RWPE2 (cell line): Measurements from ENCODE around the gene CCL1.

Source experiments
- ATAC-seq: fragments of 200-7000 bp; cut with Tn5 transposase; 3 replicates; pipeline ENCODE4 v1.9.1; 2021; ENCODE audit warnings: low read depth
- DNase-seq: peaks from one replicate; pipeline ENCODE4 v3.0.0-alpha.2; 2020; ENCODE audit warnings: low spot score
- H3K27ac ChIP-seq: fragments of 450-650 bp; 2 replicates; pipeline ENCODE4 v1.5.1; 2017; ENCODE audit warnings: mild to moderate bottlenecking; ENCODE audit not compliant: poor library complexity, severe bottlenecking
- H3K27me3 ChIP-seq: fragments of 250-450 bp; sonication (Bioruptor Pico); 2 replicates; pipeline ENCODE4 v1.5.1; 2021; ENCODE audit warnings: mild to moderate bottlenecking, moderate library complexity; ENCODE audit not compliant: insufficient read depth, poor library complexity, severe bottlenecking
- H3K36me3 ChIP-seq: fragments of 250-450 bp; sonication (Bioruptor Pico); 2 replicates; pipeline ENCODE4 v1.5.1; 2020; ENCODE audit warnings: low read depth, mild to moderate bottlenecking, moderate library complexity
- H3K4me1 ChIP-seq: fragments of 250-450 bp; sonication (Bioruptor Pico); 2 replicates; pipeline ENCODE4 v1.5.1; 2021; ENCODE audit warnings: mild to moderate bottlenecking, moderate library complexity; ENCODE audit not compliant: insufficient read depth, poor library complexity, severe bottlenecking
- H3K4me3 ChIP-seq: fragments of 250-450 bp; sonication (Bioruptor Pico); 2 replicates; pipeline ENCODE4 v1.5.1; 2021; ENCODE audit warnings: mild to moderate bottlenecking, moderate library complexity; ENCODE audit not compliant: severe bottlenecking
- H3K9me3 ChIP-seq: fragments of 250-450 bp; sonication (Bioruptor Pico); 2 replicates; pipeline ENCODE4 v1.5.1; 2021; ENCODE audit warnings: mild to moderate bottlenecking, moderate library complexity; ENCODE audit not compliant: severe bottlenecking
- TF ChIP-seq, protein P1 (sequence below): fragments of 450-650 bp; IDR thresholded peaks from one replicate; pipeline ENCODE4 v1.5.1; 2017; ENCODE audit warnings: mild to moderate bottlenecking, moderate library complexity; ENCODE audit not compliant: poor library complexity, severe bottlenecking

Gene CCL1

DNA sequence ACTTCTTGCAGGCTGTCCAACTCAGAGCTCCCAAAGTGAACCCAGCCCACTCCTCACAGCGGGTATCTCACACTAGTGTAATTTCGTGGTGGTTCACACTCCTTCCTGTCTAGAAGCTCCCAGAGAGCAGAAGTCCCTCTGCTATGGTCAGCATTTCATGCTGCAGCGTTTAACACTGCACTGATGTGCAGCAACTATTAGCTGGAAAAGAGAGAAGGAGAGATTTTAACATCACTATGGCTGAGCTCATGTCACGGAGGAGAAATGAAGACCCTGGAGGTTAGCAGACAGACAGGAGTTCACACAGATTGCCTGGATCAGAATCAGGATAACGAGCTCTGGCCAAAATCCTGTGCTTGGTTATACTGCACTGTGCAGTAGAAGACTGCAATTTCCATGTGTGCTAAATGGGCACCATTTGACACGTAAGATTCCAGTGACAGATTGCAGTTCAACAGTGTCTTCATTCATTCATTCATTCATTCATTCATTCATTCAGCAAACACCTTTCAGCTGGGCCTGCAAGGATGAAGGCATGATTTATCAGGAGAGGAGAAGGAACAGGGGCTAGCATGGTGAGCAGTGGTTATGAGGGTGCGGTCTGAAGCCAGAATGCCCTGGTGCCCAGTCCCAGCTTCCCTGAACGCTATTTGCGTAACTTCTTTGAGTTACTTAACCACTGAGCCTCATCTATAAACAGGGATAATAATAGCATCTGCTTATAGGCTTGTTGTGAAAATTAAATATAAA, 5.3 kb upstream of the CCL1 start:
- Histone ChIP-seq H3K4me3 (no peak overlapping the region), H3K4me1 (no peaks in the 10 kb centered on the region), H3K36me3 (no peaks in the 10 kb centered on the region), H3K27me3 (no peaks in the 10 kb centered on the region), H3K27ac (no peak overlapping the region), H3K9me3 (no peaks in the 10 kb centered on the region)
- no peak for DNase-seq
- TF ChIP-seq, protein P1, sequence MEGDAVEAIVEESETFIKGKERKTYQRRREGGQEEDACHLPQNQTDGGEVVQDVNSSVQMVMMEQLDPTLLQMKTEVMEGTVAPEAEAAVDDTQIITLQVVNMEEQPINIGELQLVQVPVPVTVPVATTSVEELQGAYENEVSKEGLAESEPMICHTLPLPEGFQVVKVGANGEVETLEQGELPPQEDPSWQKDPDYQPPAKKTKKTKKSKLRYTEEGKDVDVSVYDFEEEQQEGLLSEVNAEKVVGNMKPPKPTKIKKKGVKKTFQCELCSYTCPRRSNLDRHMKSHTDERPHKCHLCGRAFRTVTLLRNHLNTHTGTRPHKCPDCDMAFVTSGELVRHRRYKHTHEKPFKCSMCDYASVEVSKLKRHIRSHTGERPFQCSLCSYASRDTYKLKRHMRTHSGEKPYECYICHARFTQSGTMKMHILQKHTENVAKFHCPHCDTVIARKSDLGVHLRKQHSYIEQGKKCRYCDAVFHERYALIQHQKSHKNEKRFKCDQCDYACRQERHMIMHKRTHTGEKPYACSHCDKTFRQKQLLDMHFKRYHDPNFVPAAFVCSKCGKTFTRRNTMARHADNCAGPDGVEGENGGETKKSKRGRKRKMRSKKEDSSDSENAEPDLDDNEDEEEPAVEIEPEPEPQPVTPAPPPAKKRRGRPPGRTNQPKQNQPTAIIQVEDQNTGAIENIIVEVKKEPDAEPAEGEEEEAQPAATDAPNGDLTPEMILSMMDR = no peak
- ATAC-seq = no peak

DNA sequence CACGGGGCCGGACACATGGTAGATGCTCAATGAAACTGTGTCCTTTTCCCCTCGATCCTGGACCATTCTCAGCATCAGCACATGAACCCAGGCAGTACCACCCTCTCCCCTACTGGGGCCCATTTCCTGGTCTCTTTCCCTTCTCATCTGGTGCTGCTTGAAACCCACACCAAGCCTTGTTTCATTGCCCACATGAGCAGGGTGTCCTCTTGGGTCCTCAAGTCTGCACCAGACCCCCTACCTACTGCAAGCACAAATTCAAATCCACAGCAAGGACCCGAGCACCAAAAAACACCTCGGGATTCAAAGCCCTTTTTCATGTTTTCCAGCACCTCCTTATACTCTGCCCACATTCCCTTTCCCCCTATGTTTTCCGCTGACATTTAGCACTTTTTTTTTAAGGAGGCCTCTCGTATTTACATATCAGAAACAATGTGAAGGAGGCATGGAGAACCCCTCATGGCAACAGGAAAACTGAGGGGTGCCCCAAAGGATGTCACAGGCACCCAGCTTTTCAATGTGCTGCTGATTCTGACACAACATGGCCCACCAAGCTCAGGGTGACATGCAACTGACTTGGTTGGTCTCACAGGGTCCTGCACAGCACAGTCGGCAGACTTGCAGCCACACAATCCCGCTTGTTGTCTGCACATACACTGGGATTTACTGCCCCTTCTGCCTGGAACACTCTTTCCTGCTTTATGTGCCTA, 4.6 kb upstream of the CCL1 start:
- H3K4me3 ChIP-seq = no peak overlapping the region
- H3K27ac ChIP-seq = no peak overlapping the region
- no peak for DNase-seq
- TF ChIP-seq, protein P1 = no peak
- no peak for ATAC-seq
- H3K4me1 ChIP-seq = no peaks in the 10 kb centered on the region
- no peaks in the 10 kb centered on the region for H3K36me3 ChIP-seq
- no peaks in the 10 kb centered on the region for H3K9me3 ChIP-seq
- no peaks in the 10 kb centered on the region for H3K27me3 ChIP-seq

DNA sequence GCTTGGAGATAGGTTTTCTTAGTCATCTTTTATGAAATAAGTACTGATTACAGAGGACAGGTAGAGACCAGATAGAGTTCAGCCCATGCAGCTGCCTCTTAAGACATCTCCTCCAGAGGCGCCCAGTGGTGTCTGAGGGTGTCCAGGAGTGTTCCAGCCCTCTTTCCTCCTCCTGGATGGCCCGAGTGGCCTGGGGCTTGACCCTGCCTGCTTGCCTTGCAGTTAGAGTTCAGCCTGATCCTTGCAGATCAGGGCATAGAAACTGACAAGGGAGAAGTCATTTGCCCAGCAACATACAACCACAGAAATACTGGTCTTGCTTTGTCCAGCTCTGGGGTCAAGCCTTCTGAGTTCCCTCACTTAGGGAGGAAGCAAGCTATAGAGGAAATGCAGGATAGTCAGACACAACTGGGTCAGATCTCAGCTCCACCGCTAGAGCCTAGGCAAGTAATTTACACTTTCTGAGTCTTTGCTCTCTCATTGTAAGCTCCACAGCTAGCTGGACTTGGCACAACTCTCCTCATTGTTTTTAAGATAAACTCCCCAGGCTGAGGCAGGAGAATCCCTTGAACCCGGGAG, 3.6 kb upstream of the CCL1 start:
- H3K4me1 ChIP-seq = no peaks in the 10 kb centered on the region
- no peak for ATAC-seq
- no peak overlapping the region for H3K4me3 ChIP-seq
- H3K27ac ChIP-seq = no peak overlapping the region
- DNase-seq = no peak
- TF ChIP-seq, protein P1 = no peak
- no peaks in the 10 kb centered on the region for H3K36me3 ChIP-seq
- H3K27me3 ChIP-seq = no peaks in the 10 kb centered on the region
- H3K9me3 ChIP-seq = no peaks in the 10 kb centered on the region

DNA sequence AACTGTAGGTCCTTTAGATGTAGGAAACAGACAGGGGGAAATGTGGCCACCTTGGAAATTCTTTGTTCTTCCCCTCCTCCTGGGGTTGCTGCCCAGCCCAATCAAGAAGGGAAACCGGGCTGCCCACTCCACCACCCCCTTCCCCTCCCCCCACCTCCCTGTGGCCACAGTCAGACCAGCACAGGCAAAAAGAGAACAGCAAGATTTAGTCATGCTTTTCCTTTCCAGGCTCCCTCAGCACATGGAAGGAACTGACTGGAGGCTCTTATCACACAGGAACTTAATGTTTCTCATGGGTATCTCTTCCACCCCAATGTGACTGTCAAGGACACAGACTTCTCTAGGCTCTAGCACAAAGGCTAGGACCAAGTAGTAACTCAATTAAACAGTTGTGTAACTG, 3.0 kb upstream of the CCL1 start:
- H3K4me1 ChIP-seq = no peaks in the 10 kb centered on the region
- H3K36me3 ChIP-seq = no peaks in the 10 kb centered on the region
- ATAC-seq (no peak), DNase-seq (no peak)
- H3K4me3 ChIP-seq = no peak overlapping the region
- no peak overlapping the region for H3K27ac ChIP-seq
- no peaks in the 10 kb centered on the region for H3K27me3 ChIP-seq
- TF ChIP-seq, protein P1 = no peak
- no peaks in the 10 kb centered on the region for H3K9me3 ChIP-seq
